B cell (primary cell): ENCODE results near the gene UCN3. TPM values are rescaled to one million over a fixed set of nuclear protein-coding genes. Genes with fewer than 3 reads are reported as not detected.

Experiments
- ATAC-seq: fragments of 200-7000 bp; cut with Tn5 transposase; one replicate; pipeline ENCODE4 v1.10.0; 2021; ENCODE audit warnings: low read depth, mild to moderate bottlenecking, moderate number of reproducible peaks, moderate library complexity
- CTCF ChIA-PET: fragments of 350-600 bp; sonication (Branson Sonifier 250); formaldehyde crosslinking; loops from one replicate; lab custom pipeline; 2021; ENCODE audit warnings: antibody characterized with exemption, inconsistent platforms; lab: Charles Lee
- POLR2A ChIA-PET: fragments of 350-600 bp; sonication (Branson Sonifier 250); formaldehyde crosslinking; loops from one replicate; lab custom pipeline; 2021; ENCODE audit warnings: antibody characterized with exemption; lab: Charles Lee
- DNase-seq: peaks from one replicate; pipeline ENCODE4 v3.0.0; 2013
- H2AFZ ChIP-seq: 2 replicates; pipeline ENCODE4 v1.6.1; 2012; ENCODE audit warnings: mild to moderate bottlenecking, low read depth, low read length; ENCODE audit not compliant: insufficient read depth, poor library complexity, severe bottlenecking
- H3K27ac ChIP-seq, 2 donors: 1 replicate in 1 of 2; 2 replicates in 1 of 2; pipeline ENCODE4 v1.5.1; 2012 to 2013; ENCODE audit warnings: low read length in 2 of 2, mild to moderate bottlenecking in 2 of 2, moderate library complexity in 1 of 2
- H3K27me3 ChIP-seq, 4 experiments: fragments of 200-600 bp in 1 of 4; sonication (generic) in 1 of 4; replicated peaks in 1 of 4; 1 replicate in 2 of 4; 2 replicates in 2 of 4; pipeline versions ENCODE4 v1.6.1 to v1.7.0; 2013 to 2016; ENCODE audit warnings: low read length in 3 of 4, mild to moderate bottlenecking in 2 of 4, mixed read lengths in 1 of 4, moderate library complexity in 1 of 4; ENCODE audit not compliant: insufficient read depth in 4 of 4, control insufficient read depth in 3 of 4; ENCODE audit errors: control extremely low read depth in 1 of 4
- H3K36me3 ChIP-seq, 2 experiments: replicated peaks in 1 of 2; 1 replicate in 1 of 2; 2 replicates in 1 of 2; pipeline versions ENCODE4 v1.6.1 to v1.7.1; 2013; ENCODE audit warnings: low read length in 1 of 2; ENCODE audit not compliant: insufficient read depth in 2 of 2, control insufficient read depth in 1 of 2; ENCODE audit errors: control extremely low read depth in 1 of 2, extremely low read depth in 1 of 2
- H3K4me1 ChIP-seq, 2 donors: fragments of 200-600 bp in 1 of 2; sonication (generic) in 1 of 2; 1 replicate in 1 of 2; 2 replicates in 1 of 2; pipeline versions ENCODE4 v1.5.1 to v1.6.1; 2013 to 2017; ENCODE audit warnings: low read length in 2 of 2; ENCODE audit not compliant: control insufficient read depth in 2 of 2, insufficient read depth in 2 of 2
- H3K4me2 ChIP-seq: replicated peaks from 2 replicates; pipeline ENCODE3; 2012; ENCODE audit warnings: mild to moderate bottlenecking, low read depth, low read length; ENCODE audit not compliant: poor library complexity, severe bottlenecking
- H3K4me3 ChIP-seq, 5 experiments: fragments of 200-600 bp in 1 of 5; sonication (generic) in 1 of 5; 1 replicate in 3 of 5; 2 replicates in 2 of 5; pipeline versions ENCODE4 v1.5.1 to v1.7.0; 2011 to 2016; ENCODE audit warnings: low read length in 4 of 5, mild to moderate bottlenecking in 4 of 5, low read depth in 2 of 5, control low read depth in 1 of 5, moderate library complexity in 1 of 5; ENCODE audit not compliant: insufficient read depth in 1 of 5; ENCODE audit errors: control extremely low read depth in 1 of 5, extremely low read depth in 1 of 5
- H3K79me2 ChIP-seq: fragments of 200-600 bp; sonication (generic); one replicate; pipeline ENCODE4 v1.6.0; 2016; ENCODE audit warnings: low read length; ENCODE audit not compliant: control insufficient read depth, insufficient read depth
- H3K9ac ChIP-seq: fragments of 200-600 bp; sonication (generic); 2 replicates; pipeline ENCODE4 v1.6.1; 2017; ENCODE audit warnings: mild to moderate bottlenecking, low read length, moderate library complexity
- H3K9me3 ChIP-seq, 3 donors: one replicate each; pipeline versions ENCODE4 v1.6.1 to v1.7.1; 2013; ENCODE audit warnings: low read length in 2 of 3; ENCODE audit not compliant: control insufficient read depth in 2 of 3, insufficient read depth in 1 of 3; ENCODE audit errors: control extremely low read depth in 1 of 3
- H4K20me1 ChIP-seq: 2 replicates; pipeline ENCODE4 v1.6.0; 2012; ENCODE audit warnings: mild to moderate bottlenecking, low read length; ENCODE audit not compliant: insufficient read depth, control insufficient read depth, poor library complexity, severe bottlenecking
- H3K27ac Mint-ChIP-seq: one replicate; pipeline ENCODE4 v1.8.0; 2021; ENCODE audit warnings: mixed read lengths
- H3K27me3 Mint-ChIP-seq: one replicate; pipeline ENCODE4 v1.8.0; 2021; ENCODE audit warnings: mixed read lengths
- H3K4me1 Mint-ChIP-seq: one replicate; pipeline ENCODE4 v1.8.0; 2021; ENCODE audit warnings: mixed read lengths
- H3K4me3 Mint-ChIP-seq: one replicate; pipeline ENCODE4 v1.8.0; 2021; ENCODE audit warnings: mixed read lengths
- H3K9me3 Mint-ChIP-seq: one replicate; pipeline ENCODE4 v1.8.0; 2022; ENCODE audit warnings: mixed read lengths; ENCODE audit not compliant: insufficient read depth
- CTCF ChIP-seq: fragments of 200-600 bp; IDR thresholded peaks from one replicate; pipeline ENCODE4 v1.8.0; 2022; ENCODE audit warnings: antibody characterized with exemption, mild to moderate bottlenecking
- EZH2 ChIP-seq: IDR thresholded peaks from 2 replicates; pipeline ENCODE4 v1.6.1; 2012; ENCODE audit warnings: borderline replicate concordance, low read depth, mild to moderate bottlenecking, moderate library complexity, low read length; ENCODE audit not compliant: insufficient read depth, poor library complexity, severe bottlenecking
- WGBS: methylation state at CpG from one replicate; pipeline ENCODE4 v1.1.5; 2013; ENCODE audit warnings: missing lambda C conversion rate; ENCODE audit not compliant: insufficient coverage; 5-methylcytosine and 5-hydroxymethylcytosine counted together
- intact Hi-C: fragments of 100-400 bp; cut with micrococcal nuclease; formaldehyde crosslinking; loops from one replicate; pipeline ENCODE4 v1.10.0; 2022
- polyA plus RNA-seq: library from polyadenylated mRNA; depleted of rRNA; stranded (reverse); fragments of >200 nt; gene quantifications from 2 replicates; pipeline ENCODE4 v1.2.3, GENCODE V29; 2012
- total RNA-seq, 2 donors: library from RNA; stranded (reverse); fragments of 120-200 nt in 1 of 2; gene quantifications; 1 replicate in 1 of 2; 2 replicates in 1 of 2; pipeline versions ENCODE4 v1.2.3 to v1.2.4, GENCODE V29; 2013 to 2022

The UCN3 gene
- total and polyA plus RNA-seq, 2 donors (not counting 1 experiment from before 2014, with no cell fraction given) = not detected

DNA sequence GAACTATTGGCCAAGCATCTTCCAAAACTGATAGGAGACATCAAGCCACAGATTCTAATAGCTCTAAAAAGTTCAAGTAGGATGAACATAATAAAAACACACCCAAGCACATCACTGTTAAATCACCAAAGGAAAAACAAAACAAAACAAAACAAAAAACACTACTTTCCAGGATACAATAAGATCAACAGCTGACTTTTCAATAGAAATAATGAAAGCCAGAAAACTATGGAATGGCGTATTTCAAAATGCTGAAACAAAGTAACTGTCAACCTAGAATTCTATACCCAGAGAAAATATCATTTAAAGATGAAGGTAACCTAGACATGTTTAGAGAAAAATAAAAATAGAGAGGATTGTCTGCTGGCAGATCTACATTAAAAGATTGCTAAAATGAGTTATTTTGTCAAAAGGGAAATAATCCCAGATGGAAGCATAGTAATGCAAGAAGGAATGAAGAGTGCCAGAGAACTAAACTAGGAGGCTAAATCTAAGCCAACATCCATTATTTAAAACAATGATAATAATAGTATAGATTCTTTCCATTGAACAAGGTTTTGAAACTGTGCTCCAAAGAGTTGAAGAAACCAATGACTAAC, 25.9 kb downstream of the UCN3 start:
- POLR2A ChIA-PET = no interaction called here
- no peak overlapping the region for H3K4me3 Mint-ChIP-seq
- TF ChIP-seq EZH2 (no peak), CTCF (no peak)
- no peaks in the 10 kb centered on the region for H3K36me3 ChIP-seq
- H3K27me3 Mint-ChIP-seq = peaks cover 18% of the 10 kb centered on the region
- H3K9ac ChIP-seq = no peak overlapping the region
- ATAC-seq (no peak), DNase-seq (no peak)
- H3K4me1 Mint-ChIP-seq = no peaks in the 10 kb centered on the region
- intact Hi-C loops = no loop called here
- H3K4me1 ChIP-seq = no peaks in the 10 kb centered on the region
- CTCF ChIA-PET = no interaction called here
- no peak overlapping the region for H2AFZ ChIP-seq
- peaks cover 17% of the 10 kb centered on the region for H3K9me3 Mint-ChIP-seq
- H3K4me3 ChIP-seq = no peak overlapping the region
- H3K79me2 ChIP-seq = no peaks in the 10 kb centered on the region
- H3K9me3 ChIP-seq = peaks cover 1 to 24% (median 8%) of the 10 kb centered on the region in 3 donors
- H3K27ac ChIP-seq = no peak overlapping the region
- no peaks in the 10 kb centered on the region for H3K27me3 ChIP-seq
- no peak overlapping the region for H3K27ac Mint-ChIP-seq
- H3K4me2 ChIP-seq = no peak overlapping the region
- no peaks in the 10 kb centered on the region for H4K20me1 ChIP-seq
- WGBS = no CpG with 5 or more reads among the region's 1 CpG

DNA sequence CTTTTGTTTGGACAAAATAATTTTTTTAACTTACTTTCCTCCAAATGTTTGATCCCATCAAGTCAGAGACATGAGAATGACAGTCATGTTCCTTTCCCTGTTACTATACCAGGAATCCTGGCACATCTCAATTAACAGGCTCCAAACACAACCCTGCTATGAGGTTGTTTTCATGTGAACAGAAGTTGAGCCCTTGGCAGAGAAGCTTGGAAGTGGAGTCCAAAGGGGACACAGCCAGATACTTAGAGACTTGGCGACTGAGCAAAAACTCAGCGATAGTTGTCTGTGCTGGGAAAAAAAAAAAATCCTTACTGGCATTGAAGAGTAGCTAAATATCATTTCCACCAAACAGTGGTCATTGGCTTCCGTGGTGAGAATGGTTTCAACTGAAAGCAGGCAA, 27.0 kb downstream of the UCN3 start:
- Histone ChIP-seq H3K9ac (no peak overlapping the region), H3K27me3 (no peaks in the 10 kb centered on the region), H2AFZ (no peak overlapping the region), H3K4me2 (no peak overlapping the region), H3K27ac (no peak overlapping the region), H3K4me3 (no peak overlapping the region), H3K4me1 (no peaks in the 10 kb centered on the region), H3K9me3 (peaks cover 1 to 24% (median 8%) of the 10 kb centered on the region in 3 donors), H3K36me3 (no peaks in the 10 kb centered on the region), H4K20me1 (no peaks in the 10 kb centered on the region), H3K79me2 (no peaks in the 10 kb centered on the region)
- no CpG with 5 or more reads among the region's 3 CpGs for WGBS
- ATAC-seq = no peak
- no peak for TF ChIP-seq CTCF
- no peak for TF ChIP-seq EZH2
- intact Hi-C loops = no loop called here
- peaks cover 16% of the 10 kb centered on the region for H3K27me3 Mint-ChIP-seq
- H3K9me3 Mint-ChIP-seq = peaks cover 17% of the 10 kb centered on the region
- no peak overlapping the region for H3K27ac Mint-ChIP-seq
- POLR2A ChIA-PET = no interaction called here
- CTCF ChIA-PET = interaction anchor here (0.9 kb wide), 1 partner anchor 9 kb away, joined by 3 read pairs; no protein-coding TSS in a partner anchor
- no peaks in the 10 kb centered on the region for H3K4me1 Mint-ChIP-seq
- no peak for DNase-seq
- H3K4me3 Mint-ChIP-seq = no peak overlapping the region
